ENCODE measurements around the gene PTPRT.

PTPRT gene

DNA sequence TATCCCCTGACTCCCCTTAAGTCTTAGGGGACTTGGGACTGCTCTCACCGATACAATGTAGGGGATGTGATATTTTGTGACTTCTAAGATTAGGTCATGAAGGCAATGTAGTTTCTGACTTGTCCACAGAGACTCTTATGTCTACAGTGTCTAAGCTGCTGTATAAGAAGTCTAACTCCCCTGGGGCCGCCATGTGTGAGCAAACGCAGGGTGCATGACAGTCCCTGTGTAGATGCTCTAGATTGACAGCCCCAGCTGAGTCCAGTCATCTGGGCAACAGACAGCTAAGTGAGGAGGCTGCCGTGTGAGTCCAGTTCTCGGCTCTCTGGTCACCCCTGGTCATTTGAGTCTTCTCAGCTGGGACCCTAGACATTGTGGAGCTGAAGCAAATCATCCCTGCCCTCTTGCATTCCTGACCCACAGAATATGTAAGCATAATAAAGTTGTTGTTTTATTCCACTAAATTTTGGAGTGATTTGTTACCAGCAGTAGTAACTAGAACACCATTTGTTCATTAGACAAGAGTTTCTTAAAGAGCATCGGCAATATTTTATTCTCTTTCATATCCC is 828.2 kb downstream of the PTPRT start:
- TF ChIP-seq, protein P1, sequence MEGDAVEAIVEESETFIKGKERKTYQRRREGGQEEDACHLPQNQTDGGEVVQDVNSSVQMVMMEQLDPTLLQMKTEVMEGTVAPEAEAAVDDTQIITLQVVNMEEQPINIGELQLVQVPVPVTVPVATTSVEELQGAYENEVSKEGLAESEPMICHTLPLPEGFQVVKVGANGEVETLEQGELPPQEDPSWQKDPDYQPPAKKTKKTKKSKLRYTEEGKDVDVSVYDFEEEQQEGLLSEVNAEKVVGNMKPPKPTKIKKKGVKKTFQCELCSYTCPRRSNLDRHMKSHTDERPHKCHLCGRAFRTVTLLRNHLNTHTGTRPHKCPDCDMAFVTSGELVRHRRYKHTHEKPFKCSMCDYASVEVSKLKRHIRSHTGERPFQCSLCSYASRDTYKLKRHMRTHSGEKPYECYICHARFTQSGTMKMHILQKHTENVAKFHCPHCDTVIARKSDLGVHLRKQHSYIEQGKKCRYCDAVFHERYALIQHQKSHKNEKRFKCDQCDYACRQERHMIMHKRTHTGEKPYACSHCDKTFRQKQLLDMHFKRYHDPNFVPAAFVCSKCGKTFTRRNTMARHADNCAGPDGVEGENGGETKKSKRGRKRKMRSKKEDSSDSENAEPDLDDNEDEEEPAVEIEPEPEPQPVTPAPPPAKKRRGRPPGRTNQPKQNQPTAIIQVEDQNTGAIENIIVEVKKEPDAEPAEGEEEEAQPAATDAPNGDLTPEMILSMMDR (IDR thresholded peaks at IDR 0.05; ENCODE audit: control extremely low read depth, extremely low read depth, low read depth, missing control alignments): no peak
- ChIA-PET CTCF (no interaction called here), POLR2A (no interaction called here)
- no peak for DNase-seq (ENCODE audit: extremely low spot score)

DNA sequence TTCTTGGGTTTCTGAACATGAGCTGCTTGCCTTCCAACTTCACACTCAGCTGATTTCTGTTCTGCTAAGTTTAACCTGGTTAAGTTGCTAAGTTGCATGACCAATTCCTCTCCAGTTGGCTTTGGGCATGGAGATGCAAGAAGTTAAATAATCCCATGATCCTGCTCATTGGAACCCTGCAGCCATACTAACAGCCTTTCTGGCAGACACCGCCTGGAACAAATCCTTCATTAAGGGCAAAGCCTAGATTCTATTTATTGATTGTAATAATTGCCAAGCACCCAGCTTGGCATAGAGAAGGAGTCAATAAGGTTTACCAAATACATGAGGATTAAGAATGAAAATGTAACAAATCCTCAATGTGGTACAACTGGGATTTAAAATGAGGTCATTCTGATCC is 829.1 kb downstream of the PTPRT start:
- TF ChIP-seq, protein P1 (IDR thresholded peaks at IDR 0.05; ENCODE audit: control extremely low read depth, extremely low read depth, low read depth, missing control alignments): no peak
- ChIA-PET CTCF (no interaction called here), POLR2A (no interaction called here)
- DNase-seq (ENCODE audit: extremely low spot score): no peak

DNA sequence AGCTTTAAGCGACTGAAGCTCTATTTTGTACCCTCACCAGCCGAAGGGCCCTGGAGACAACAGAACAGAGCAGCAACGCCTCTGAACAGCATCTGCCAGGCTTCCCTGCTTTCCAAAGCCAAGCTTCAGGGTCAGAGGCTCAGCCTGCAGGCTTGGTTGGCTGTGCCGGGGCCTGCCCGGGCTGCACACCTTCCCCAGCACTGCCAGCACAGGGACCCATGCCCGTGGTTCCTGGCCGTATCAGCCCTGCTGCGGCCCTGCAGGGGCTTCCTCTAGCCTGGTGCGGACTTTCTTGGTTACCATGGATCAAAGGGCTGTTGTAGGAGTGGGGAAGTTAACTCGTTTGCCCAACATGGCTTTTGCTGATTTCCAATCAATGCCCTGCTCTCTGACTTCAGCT is 830.1 kb downstream of the PTPRT start:
- no peak for DNase-seq (ENCODE audit: extremely low spot score)
- ChIA-PET POLR2A (no interaction called here), CTCF (interaction anchor here (0.9 kb wide), 1 partner anchor 34 kb away, joined by 3 read pairs; no protein-coding TSS in a partner anchor)
- TF ChIP-seq, protein P1 (IDR thresholded peaks at IDR 0.05; ENCODE audit: control extremely low read depth, extremely low read depth, low read depth, missing control alignments): no peak

DNA sequence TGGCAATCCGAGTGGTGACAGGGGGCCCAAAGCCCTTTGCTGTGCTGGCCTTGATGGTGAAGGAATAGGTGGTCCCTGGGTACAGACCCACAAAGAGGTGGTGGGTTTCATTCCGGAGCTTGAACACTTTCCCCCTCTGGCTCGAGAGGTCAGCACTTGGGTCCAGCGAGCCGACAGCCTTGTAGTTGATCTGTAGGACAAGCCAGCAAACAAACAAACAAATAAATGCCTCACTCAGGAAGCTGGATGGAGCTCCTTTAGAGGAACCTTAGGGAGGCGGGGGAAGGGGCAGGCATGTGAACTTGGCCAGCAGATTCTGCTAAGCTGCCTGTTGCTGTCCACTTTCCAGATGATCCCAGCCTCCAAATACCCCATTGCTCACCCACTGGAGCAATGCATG is 837.6 kb downstream of the PTPRT start:
- ChIA-PET POLR2A (no interaction called here), CTCF (no interaction called here)
- DNase-seq (ENCODE audit: extremely low spot score): no peak
- TF ChIP-seq, protein P1 (IDR thresholded peaks at IDR 0.05; ENCODE audit: control extremely low read depth, extremely low read depth, low read depth, missing control alignments): no peak

DNA sequence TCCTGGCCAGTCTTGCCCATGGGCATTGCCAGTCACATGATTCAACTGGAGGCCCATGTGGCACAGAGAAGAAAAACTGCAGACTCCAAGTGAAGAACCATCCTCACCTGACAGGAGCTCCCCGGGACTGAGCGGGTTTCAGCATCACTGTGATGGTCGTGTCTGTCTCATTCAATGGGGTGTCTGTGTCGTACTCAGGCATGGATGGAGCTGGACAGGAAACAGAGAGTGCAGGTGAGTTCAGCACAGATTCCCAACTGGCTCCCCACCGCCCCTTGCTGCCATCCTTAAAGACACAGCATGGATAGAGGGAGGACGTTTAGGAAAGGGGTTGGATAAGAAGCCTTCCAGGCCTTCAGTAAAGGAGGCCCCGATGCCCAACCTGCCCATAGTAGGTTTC is 839.2 kb downstream of the PTPRT start:
- TF ChIP-seq, protein P1 (IDR thresholded peaks at IDR 0.05; ENCODE audit: control extremely low read depth, extremely low read depth, low read depth, missing control alignments): no peak
- ChIA-PET POLR2A (no interaction called here), CTCF (no interaction called here)
- DNase-seq (ENCODE audit: extremely low spot score): no peak

DNA sequence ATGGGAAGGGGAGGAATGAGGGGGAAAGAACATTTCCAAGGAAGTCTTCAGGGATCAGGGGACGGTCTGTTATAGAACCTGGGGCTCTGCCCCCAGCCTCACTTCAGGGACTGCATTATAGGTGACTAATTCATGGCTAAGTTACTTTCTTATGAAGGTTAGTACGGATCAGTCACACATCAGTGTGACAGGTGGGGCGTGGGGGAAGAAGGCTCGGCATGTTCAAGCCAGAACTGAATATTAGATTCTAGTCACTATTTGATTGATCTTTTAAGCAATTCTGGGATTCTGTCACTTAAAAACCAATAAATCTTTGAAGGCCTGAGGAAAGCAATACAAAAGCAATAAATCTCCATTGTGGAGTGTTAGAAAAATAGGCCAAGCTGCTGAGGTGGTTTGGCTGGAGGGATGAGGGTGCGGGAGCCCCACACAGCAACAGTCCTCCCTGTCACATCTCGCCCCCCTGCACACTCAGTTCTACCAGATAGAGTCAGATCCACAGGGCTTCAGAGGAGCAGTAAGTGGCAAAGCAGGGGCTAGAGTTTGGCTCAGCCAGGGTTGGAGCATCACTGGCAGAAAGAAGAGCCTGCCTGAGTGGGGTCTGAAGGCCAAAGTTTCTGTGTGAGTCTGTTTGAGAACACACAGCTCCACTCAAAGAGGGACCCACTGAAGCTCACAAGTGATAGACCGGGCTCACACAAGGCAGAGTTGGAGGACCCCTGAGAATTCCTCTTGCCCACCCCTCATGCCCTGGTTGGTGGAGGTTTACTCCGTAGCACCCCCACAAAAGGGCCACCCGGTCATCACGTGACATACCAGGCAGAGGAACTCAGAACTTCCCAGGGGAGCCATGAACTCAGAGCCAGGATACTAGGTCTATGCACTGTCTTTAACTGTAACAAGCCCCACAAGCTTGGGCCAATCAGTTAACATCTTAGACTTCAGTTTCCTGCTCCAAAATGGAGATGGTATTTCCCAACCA is 843.2 kb downstream of the PTPRT start:
- TF ChIP-seq, protein P1 (IDR thresholded peaks at IDR 0.05; ENCODE audit: control extremely low read depth, extremely low read depth, low read depth, missing control alignments): no peak
- DNase-seq (ENCODE audit: extremely low spot score): no peak
- ChIA-PET POLR2A (no interaction called here), CTCF (no interaction called here)

Measured in GM10248 (cell line).